ENCODE data around the gene NINJ2. TPM values are rescaled to one million over a fixed set of nuclear protein-coding genes. Genes with fewer than 3 reads are reported as not detected.

Gene NINJ2
- total and polyA plus RNA-seq, 10 of the 15 experiments (the other 5 are each of a cell fraction or from before 2014, with no cell fraction given): 8.9 to 51.6 (median 21.3) TPM

DNA sequence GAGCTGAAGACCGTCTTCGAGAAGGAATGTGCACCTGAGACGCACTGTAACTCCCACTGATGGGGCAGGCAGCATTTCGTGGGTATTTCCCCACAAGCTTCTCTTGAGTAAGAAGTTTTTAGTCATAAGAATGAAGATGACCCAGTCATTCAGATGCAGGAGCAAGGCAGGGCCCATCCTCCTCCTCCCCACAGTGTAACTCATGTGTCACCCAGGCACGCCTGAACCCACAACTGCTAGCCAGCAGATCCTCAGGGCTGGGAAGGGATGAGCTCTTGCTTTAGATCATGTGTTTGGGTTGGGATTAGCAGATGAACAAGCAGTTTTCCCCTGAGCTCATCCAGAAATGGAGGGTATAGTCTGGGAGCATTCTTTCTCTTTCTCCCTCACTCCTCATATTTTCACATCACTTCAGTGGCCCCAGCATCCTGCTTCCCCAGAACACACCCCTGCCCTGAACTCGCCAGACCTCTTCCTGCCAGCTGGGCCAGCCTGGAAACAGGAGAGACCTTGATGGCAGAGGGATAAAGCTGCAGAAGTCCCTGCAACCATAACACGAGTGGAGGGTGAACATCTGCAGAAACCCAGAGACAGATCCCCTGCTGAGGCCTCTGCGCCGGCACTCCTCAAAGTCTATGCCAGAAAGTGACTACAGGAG lies 130.2 kb downstream of the NINJ2 start:
- Histone ChIP-seq H3K9me3 (replicated peaks; ENCODE audit: control insufficient read depth, insufficient read depth, low read length) (peaks cover 3% of the 10 kb centered on the region; the same call in 2 of the 3 replicates), H3K4me2 (ENCODE audit: control insufficient read depth, insufficient read depth) (no peak overlapping the region), H3K27me3 (replicated peaks in 1 of 2; ENCODE audit: control insufficient read depth in 2 of 2, insufficient read depth in 2 of 2, low read length in 1 of 2) (peaks cover 0 to 2% of the 10 kb centered on the region in 2 experiments; a peak in 2 of 4 replicates), H3K4me1 (ENCODE audit: control insufficient read depth, insufficient read depth, low read length) (no peaks in the 10 kb centered on the region), H3K27ac (ENCODE audit: control insufficient read depth, insufficient read depth) (no peak overlapping the region), H4K20me1 (ENCODE audit: control insufficient read depth, insufficient read depth) (no peaks in the 10 kb centered on the region), H3K9ac (ENCODE audit: control insufficient read depth, insufficient read depth, low read length) (no peak overlapping the region), H3K36me3 (ENCODE audit: control insufficient read depth in 2 of 2, insufficient read depth in 2 of 2, low read length in 1 of 2) (no peaks in the 10 kb centered on the region), H2AFZ (ENCODE audit: control insufficient read depth, low read depth, low read length) (no peak overlapping the region), H3K4me3 (no peak overlapping the region), H3K79me2 (ENCODE audit: control insufficient read depth, insufficient read depth, low read length) (no peaks in the 10 kb centered on the region)
- TF ChIP-seq RBBP5 (conservative IDR thresholded peaks at IDR 0.05): no peak
- TF ChIP-seq, protein P1, sequence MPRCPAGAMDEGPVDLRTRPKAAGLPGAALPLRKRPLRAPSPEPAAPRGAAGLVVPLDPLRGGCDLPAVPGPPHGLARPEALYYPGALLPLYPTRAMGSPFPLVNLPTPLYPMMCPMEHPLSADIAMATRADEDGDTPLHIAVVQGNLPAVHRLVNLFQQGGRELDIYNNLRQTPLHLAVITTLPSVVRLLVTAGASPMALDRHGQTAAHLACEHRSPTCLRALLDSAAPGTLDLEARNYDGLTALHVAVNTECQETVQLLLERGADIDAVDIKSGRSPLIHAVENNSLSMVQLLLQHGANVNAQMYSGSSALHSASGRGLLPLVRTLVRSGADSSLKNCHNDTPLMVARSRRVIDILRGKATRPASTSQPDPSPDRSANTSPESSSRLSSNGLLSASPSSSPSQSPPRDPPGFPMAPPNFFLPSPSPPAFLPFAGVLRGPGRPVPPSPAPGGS (IDR thresholded peaks at IDR 0.05; ENCODE audit: borderline replicate concordance, insufficient read depth, low read depth, low read length, poor library complexity, severe bottlenecking): no peak
- no peak for TF ChIP-seq FOXM1 (IDR thresholded peaks at IDR 0.05; ENCODE audit: low read depth, low read length)
- no peak for TF ChIP-seq SP1 (IDR thresholded peaks at IDR 0.05; ENCODE audit: low read depth, low read length)
- no peak for TF ChIP-seq LARP7 (IDR thresholded peaks at IDR 0.05)
- no peak for TF ChIP-seq ZNF274 (IDR thresholded peaks at IDR 0.05; ENCODE audit: insufficient read depth, insufficient read length)
- TF ChIP-seq, protein P2, sequence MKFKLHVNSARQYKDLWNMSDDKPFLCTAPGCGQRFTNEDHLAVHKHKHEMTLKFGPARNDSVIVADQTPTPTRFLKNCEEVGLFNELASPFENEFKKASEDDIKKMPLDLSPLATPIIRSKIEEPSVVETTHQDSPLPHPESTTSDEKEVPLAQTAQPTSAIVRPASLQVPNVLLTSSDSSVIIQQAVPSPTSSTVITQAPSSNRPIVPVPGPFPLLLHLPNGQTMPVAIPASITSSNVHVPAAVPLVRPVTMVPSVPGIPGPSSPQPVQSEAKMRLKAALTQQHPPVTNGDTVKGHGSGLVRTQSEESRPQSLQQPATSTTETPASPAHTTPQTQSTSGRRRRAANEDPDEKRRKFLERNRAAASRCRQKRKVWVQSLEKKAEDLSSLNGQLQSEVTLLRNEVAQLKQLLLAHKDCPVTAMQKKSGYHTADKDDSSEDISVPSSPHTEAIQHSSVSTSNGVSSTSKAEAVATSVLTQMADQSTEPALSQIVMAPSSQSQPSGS (IDR thresholded peaks at IDR 0.05; ENCODE audit: low read length): no peak
- no peak for TF ChIP-seq ZSCAN29 (IDR thresholded peaks at IDR 0.05)
- TF ChIP-seq PAX5 (IDR thresholded peaks at IDR 0.05; ENCODE audit: borderline replicate concordance, low read depth, low read length): no peak
- no peak for TF ChIP-seq FOS (IDR thresholded peaks at IDR 0.05; ENCODE audit: borderline replicate concordance, extremely low read depth, insufficient read length)
- TF ChIP-seq RFX5 (IDR thresholded peaks at IDR 0.05; ENCODE audit: low read depth, low read length): no peak
- TF ChIP-seq, protein P3, sequence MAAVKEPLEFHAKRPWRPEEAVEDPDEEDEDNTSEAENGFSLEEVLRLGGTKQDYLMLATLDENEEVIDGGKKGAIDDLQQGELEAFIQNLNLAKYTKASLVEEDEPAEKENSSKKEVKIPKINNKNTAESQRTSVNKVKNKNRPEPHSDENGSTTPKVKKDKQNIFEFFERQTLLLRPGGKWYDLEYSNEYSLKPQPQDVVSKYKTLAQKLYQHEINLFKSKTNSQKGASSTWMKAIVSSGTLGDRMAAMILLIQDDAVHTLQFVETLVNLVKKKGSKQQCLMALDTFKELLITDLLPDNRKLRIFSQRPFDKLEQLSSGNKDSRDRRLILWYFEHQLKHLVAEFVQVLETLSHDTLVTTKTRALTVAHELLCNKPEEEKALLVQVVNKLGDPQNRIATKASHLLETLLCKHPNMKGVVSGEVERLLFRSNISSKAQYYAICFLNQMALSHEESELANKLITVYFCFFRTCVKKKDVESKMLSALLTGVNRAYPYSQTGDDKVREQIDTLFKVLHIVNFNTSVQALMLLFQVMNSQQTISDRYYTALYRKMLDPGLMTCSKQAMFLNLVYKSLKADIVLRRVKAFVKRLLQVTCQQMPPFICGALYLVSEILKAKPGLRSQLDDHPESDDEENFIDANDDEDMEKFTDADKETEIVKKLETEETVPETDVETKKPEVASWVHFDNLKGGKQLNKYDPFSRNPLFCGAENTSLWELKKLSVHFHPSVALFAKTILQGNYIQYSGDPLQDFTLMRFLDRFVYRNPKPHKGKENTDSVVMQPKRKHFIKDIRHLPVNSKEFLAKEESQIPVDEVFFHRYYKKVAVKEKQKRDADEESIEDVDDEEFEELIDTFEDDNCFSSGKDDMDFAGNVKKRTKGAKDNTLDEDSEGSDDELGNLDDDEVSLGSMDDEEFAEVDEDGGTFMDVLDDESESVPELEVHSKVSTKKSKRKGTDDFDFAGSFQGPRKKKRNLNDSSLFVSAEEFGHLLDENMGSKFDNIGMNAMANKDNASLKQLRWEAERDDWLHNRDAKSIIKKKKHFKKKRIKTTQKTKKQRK (IDR thresholded peaks at IDR 0.05; ENCODE audit: low read depth, low read length): no peak
- no peak for TF ChIP-seq SREBF1 (IDR thresholded peaks at IDR 0.05; ENCODE audit: low read length)
- TF ChIP-seq, protein P4, sequence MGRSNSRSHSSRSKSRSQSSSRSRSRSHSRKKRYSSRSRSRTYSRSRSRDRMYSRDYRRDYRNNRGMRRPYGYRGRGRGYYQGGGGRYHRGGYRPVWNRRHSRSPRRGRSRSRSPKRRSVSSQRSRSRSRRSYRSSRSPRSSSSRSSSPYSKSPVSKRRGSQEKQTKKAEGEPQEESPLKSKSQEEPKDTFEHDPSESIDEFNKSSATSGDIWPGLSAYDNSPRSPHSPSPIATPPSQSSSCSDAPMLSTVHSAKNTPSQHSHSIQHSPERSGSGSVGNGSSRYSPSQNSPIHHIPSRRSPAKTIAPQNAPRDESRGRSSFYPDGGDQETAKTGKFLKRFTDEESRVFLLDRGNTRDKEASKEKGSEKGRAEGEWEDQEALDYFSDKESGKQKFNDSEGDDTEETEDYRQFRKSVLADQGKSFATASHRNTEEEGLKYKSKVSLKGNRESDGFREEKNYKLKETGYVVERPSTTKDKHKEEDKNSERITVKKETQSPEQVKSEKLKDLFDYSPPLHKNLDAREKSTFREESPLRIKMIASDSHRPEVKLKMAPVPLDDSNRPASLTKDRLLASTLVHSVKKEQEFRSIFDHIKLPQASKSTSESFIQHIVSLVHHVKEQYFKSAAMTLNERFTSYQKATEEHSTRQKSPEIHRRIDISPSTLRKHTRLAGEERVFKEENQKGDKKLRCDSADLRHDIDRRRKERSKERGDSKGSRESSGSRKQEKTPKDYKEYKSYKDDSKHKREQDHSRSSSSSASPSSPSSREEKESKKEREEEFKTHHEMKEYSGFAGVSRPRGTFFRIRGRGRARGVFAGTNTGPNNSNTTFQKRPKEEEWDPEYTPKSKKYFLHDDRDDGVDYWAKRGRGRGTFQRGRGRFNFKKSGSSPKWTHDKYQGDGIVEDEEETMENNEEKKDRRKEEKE (IDR thresholded peaks at IDR 0.05): no peak
- DNase-seq (ENCODE audit: low read depth, low spot score) (no peak), FAIRE-seq (no peak), ATAC-seq (no peak)
- no TSS peak for BruUV-seq (replicated peaks)
- WGBS (ENCODE audit: insufficient coverage, insufficient replicate concordance, low lambda C conversion rate, missing lambda C conversion rate): 42% methylated on average over 9 of the region's 9 CpGs
- CTCF ChIA-PET: interaction anchor here (0.8 to 1.1 kb wide), 3 partner anchors 14 to 83 kb away, joined by 3 to 4 read pairs (median 3); no protein-coding TSS in a partner anchor
- intact Hi-C loops (cut with micrococcal nuclease; ENCODE audit: unreplicated experiment): loop anchor here (5.0 kb wide), 1 partner anchor 76 kb away; the partner anchor contains the start of gene B4GALNT3
- in situ Hi-C loops (cut with MboI): no loop called here
- SMC1A ChIA-PET (ENCODE audit: uncharacterized antibody, unreplicated experiment): no interaction called here
- POLR2A ChIA-PET: no interaction called here
- RAD21 ChIA-PET (ENCODE audit: unreplicated experiment): interaction anchor here (0.6 kb wide), 1 partner anchor 23 kb away, joined by 4 read pairs; no protein-coding TSS in a partner anchor

All from GM12878 (cell line).